SK-N-SH (cell line): ENCODE data around the gene POU6F2. TPM values are rescaled to one million over a fixed set of nuclear protein-coding genes. Genes with fewer than 3 reads are reported as not detected.

Source experiments
- CTCF ChIA-PET: fragments of 300-600, 350-600 bp; formaldehyde crosslinking; extraction: SDS; loops from one replicate; lab custom pipeline; 2021; lab: Yijun Ruan, JAX
- POLR2A ChIA-PET: fragments of 350-600 bp; sonication (Branson Sonifier 250); formaldehyde crosslinking; extraction: SDS; loops from one replicate; lab custom pipeline; 2020; ENCODE audit warnings: antibody characterized with exemption, inconsistent platforms; lab: Yijun Ruan, JAX
- DNase-seq: peaks from one replicate; pipeline ENCODE4 v3.0.0; 2012
- H2AFZ ChIP-seq: fragments of 200-600 bp; sonication (generic); 2 replicates; pipeline ENCODE4 v1.8.1; 2016; ENCODE audit warnings: antibody characterized with exemption, mild to moderate bottlenecking, low read depth
- H3F3A ChIP-seq: fragments of 200-600 bp; sonication (generic); replicated peaks from 2 replicates; pipeline ENCODE3; 2016; ENCODE audit warnings: antibody characterized with exemption, mild to moderate bottlenecking; ENCODE audit not compliant: insufficient read depth
- H3K27ac ChIP-seq, 2 experiments: fragments of 200-500 bp in 1 of 2; fragments of 200-600 bp in 1 of 2; sonication (Bioruptor generic) in 1 of 2; sonication (generic), shearing (Covaris generic) in 1 of 2; 2 replicates each; pipeline versions ENCODE4 v1.5.1 to v1.6.1; 2014 to 2016; ENCODE audit warnings: low read depth in 2 of 2, inconsistent platforms in 1 of 2, low read length in 1 of 2, mild to moderate bottlenecking in 1 of 2, mixed read lengths in 1 of 2
- H3K27me3 ChIP-seq: fragments of 200-600 bp; sonication (generic), shearing (Covaris generic); 2 replicates; pipeline ENCODE4 v1.6.1; 2016; ENCODE audit warnings: mixed run types; ENCODE audit not compliant: insufficient read depth
- H3K36me3 ChIP-seq, 2 experiments: fragments of 200-500 bp in 1 of 2; fragments of 200-600 bp in 1 of 2; sonication (Bioruptor generic) in 1 of 2; sonication (generic) in 1 of 2; replicated peaks in 1 of 2; 2 replicates each; pipeline versions ENCODE3 to v1.5.1; 2014 to 2016; ENCODE audit warnings: low read length in 1 of 2, mild to moderate bottlenecking in 1 of 2; ENCODE audit not compliant: insufficient read depth in 2 of 2, control insufficient read depth in 1 of 2
- H3K4me1 ChIP-seq, 2 experiments: fragments of 200-500 bp in 1 of 2; fragments of 200-600 bp in 1 of 2; sonication (Bioruptor generic) in 1 of 2; sonication (generic), shearing (Covaris generic) in 1 of 2; 2 replicates each; pipeline versions ENCODE4 v1.5.1 to v1.6.1; 2014 to 2016; ENCODE audit warnings: low read depth in 1 of 2, low read length in 1 of 2, mixed run types in 1 of 2; ENCODE audit not compliant: insufficient read depth in 2 of 2, control insufficient read depth in 1 of 2
- H3K4me2 ChIP-seq: fragments of 200-600 bp; sonication (generic), shearing (Covaris generic); 2 replicates; pipeline ENCODE4 v1.6.1; 2017; ENCODE audit warnings: mixed run types
- H3K4me3 ChIP-seq, 2 experiments: fragments of 200-500 bp in 1 of 2; fragments of 200-600 bp in 1 of 2; sonication (Bioruptor generic) in 1 of 2; sonication (generic), shearing (Covaris generic) in 1 of 2; 2 replicates each; pipeline versions ENCODE4 v1.5.1 to v1.8.1; 2014 to 2016; ENCODE audit warnings: low read depth in 2 of 2, inconsistent platforms in 1 of 2, low read length in 1 of 2, mild to moderate bottlenecking in 1 of 2, mixed read lengths in 1 of 2, moderate library complexity in 1 of 2
- H3K79me2 ChIP-seq: fragments of 200-600 bp; sonication (generic); 2 replicates; pipeline ENCODE4 v1.8.1; 2017; ENCODE audit warnings: mild to moderate bottlenecking; ENCODE audit not compliant: insufficient read depth
- H3K9ac ChIP-seq: fragments of 200-600 bp; sonication (generic); 2 replicates; pipeline ENCODE4 v1.6.1; 2017; ENCODE audit warnings: mixed run types
- H3K9me2 ChIP-seq: fragments of 200-600 bp; sonication (generic); 2 replicates; pipeline ENCODE4 v1.6.1; 2017; ENCODE audit warnings: mixed run types
- H3K9me3 ChIP-seq: fragments of 200-600 bp; sonication (generic); 2 replicates; pipeline ENCODE4 v1.6.1; 2017; ENCODE audit warnings: mixed run types, mild to moderate bottlenecking, moderate library complexity
- H4K20me1 ChIP-seq: fragments of 200-600 bp; sonication (generic); 2 replicates; pipeline ENCODE4 v1.6.1; 2017; ENCODE audit warnings: mild to moderate bottlenecking, mixed run types; ENCODE audit not compliant: insufficient read depth
- EP300 ChIP-seq, 2 experiments: IDR thresholded peaks; 2 replicates each; pipeline versions ENCODE4 v1.4.0 to v1.6.1; 2012; ENCODE audit warnings: borderline replicate concordance in 1 of 2, low read depth in 1 of 2, low read length in 1 of 2
- FOSL2 ChIP-seq: IDR thresholded peaks from 2 replicates; pipeline ENCODE4 v1.4.0; 2012; ENCODE audit warnings: low read depth, mild to moderate bottlenecking, moderate library complexity, borderline replicate concordance
- JUND ChIP-seq: IDR thresholded peaks from 2 replicates; pipeline ENCODE4 v1.4.0; 2012
- NFIC ChIP-seq: IDR thresholded peaks from 2 replicates; pipeline ENCODE4 v1.4.0; 2012; ENCODE audit warnings: borderline replicate concordance
- NRF1 ChIP-seq: IDR thresholded peaks from 2 replicates; pipeline ENCODE4 v1.6.1; 2012; ENCODE audit warnings: low read depth, mild to moderate bottlenecking, low read length
- RAD21 ChIP-seq: IDR thresholded peaks from 2 replicates; pipeline ENCODE4 v1.6.1; 2012; ENCODE audit warnings: mild to moderate bottlenecking, low read length
- RFX5 ChIP-seq: IDR thresholded peaks from 2 replicates; pipeline ENCODE4 v1.6.1; 2012; ENCODE audit warnings: mild to moderate bottlenecking, improper control_type of control experiment, low read length
- SIN3A ChIP-seq: IDR thresholded peaks from 2 replicates; pipeline ENCODE4 v1.6.1; 2012; ENCODE audit warnings: low read depth, mild to moderate bottlenecking, low read length, moderate library complexity, borderline replicate concordance
- SMC3 ChIP-seq: IDR thresholded peaks from 2 replicates; pipeline ENCODE4 v1.6.1; 2012; ENCODE audit warnings: low read depth, low read length, improper control_type of control experiment
- TEAD4 ChIP-seq: IDR thresholded peaks from 2 replicates; pipeline ENCODE4 v1.4.0; 2012; ENCODE audit warnings: mild to moderate bottlenecking, borderline replicate concordance; ENCODE audit not compliant: insufficient read depth
- YY1 ChIP-seq: IDR thresholded peaks from 2 replicates; pipeline ENCODE4 v1.4.0; 2012; ENCODE audit warnings: low read depth, mild to moderate bottlenecking
- WGBS: methylation state at CpG from one replicate; pipeline ENCODE4 v1.1.6; 2017; ENCODE audit warnings: low lambda C conversion rate; 5-methylcytosine and 5-hydroxymethylcytosine counted together
- polyA plus RNA-seq, 3 experiments: library from polyadenylated mRNA; depleted of rRNA; stranded (reverse); fragments of >200 nt; gene quantifications; 2 replicates each; pipeline ENCODE4 v1.2.3, GENCODE V29; 2012
- TF ChIP-seq, protein P1 (sequence below): IDR thresholded peaks from 2 replicates; pipeline ENCODE4 v1.4.0; 2012; ENCODE audit warnings: low read depth, borderline replicate concordance

Gene POU6F2
- polyA plus RNA-seq, 1 of the 3 experiments (the other 2 are of a cell fraction), result under 0.01 TPM

- Histone ChIP-seq H3K27me3 (peaks cover 5% of the 10 kb centered on the region; the same call in 1 of the 2 replicates), H3K36me3 (no peaks in the 10 kb centered on the region), H3K27ac (no peak overlapping the region), H4K20me1 (no peaks in the 10 kb centered on the region), H2AFZ (no peak overlapping the region), H3K4me2 (no peak overlapping the region), H3K9me2 (no peaks in the 10 kb centered on the region), H3K79me2 (no peaks in the 10 kb centered on the region), H3K9ac (no peak overlapping the region), H3F3A (no peaks in the 10 kb centered on the region), H3K9me3 (no peaks in the 10 kb centered on the region), H3K4me1 (no peaks in the 10 kb centered on the region), H3K4me3 (no peak overlapping the region)
- TF ChIP-seq SMC3 (no peak), JUND (no peak), RAD21 (no peak), RFX5 (no peak), TEAD4 (no peak), FOSL2 (no peak), EP300 (IDR thresholded peaks at IDR 0.05; ENCODE audit: borderline replicate concordance in 1 of 2, low read depth in 1 of 2, low read length in 1 of 2) (no peak), NFIC (no peak), SIN3A (no peak)
- TF ChIP-seq, protein P1, sequence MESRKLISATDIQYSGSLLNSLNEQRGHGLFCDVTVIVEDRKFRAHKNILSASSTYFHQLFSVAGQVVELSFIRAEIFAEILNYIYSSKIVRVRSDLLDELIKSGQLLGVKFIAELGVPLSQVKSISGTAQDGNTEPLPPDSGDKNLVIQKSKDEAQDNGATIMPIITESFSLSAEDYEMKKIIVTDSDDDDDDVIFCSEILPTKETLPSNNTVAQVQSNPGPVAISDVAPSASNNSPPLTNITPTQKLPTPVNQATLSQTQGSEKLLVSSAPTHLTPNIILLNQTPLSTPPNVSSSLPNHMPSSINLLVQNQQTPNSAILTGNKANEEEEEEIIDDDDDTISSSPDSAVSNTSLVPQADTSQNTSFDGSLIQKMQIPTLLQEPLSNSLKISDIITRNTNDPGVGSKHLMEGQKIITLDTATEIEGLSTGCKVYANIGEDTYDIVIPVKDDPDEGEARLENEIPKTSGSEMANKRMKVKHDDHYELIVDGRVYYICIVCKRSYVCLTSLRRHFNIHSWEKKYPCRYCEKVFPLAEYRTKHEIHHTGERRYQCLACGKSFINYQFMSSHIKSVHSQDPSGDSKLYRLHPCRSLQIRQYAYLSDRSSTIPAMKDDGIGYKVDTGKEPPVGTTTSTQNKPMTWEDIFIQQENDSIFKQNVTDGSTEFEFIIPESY, result no peak
- 97% methylated on average over 1 of the region's 1 CpG for WGBS
- ChIA-PET CTCF (no interaction called here), POLR2A (no interaction called here)
- DNase-seq, result no peak
Measured at GRCh38 chr7:38953227-38953626, 24.5 kb upstream of the POU6F2 start.

- POLR2A ChIA-PET, result no interaction called here
- Histone ChIP-seq H3K27me3 (peaks cover 5% of the 10 kb centered on the region; the same call in 1 of the 2 replicates), H3K9me3 (no peaks in the 10 kb centered on the region), H3K4me1 (no peaks in the 10 kb centered on the region), H3K9ac (no peak overlapping the region), H3K79me2 (no peaks in the 10 kb centered on the region), H3K36me3 (no peaks in the 10 kb centered on the region), H3K4me3 (no peak overlapping the region), H3K4me2 (no peak overlapping the region), H2AFZ (no peak overlapping the region), H3F3A (no peaks in the 10 kb centered on the region), H3K27ac (no peak overlapping the region), H4K20me1 (no peaks in the 10 kb centered on the region), H3K9me2 (no peaks in the 10 kb centered on the region)
- CTCF ChIA-PET, result no interaction called here
- WGBS, result 30% methylated on average over 4 of the region's 4 CpGs
- TF ChIP-seq RAD21, result no peak
- no peak for TF ChIP-seq FOSL2
- TF ChIP-seq JUND, result no peak
- no peak for TF ChIP-seq NRF1
- TF ChIP-seq SMC3, result no peak
- TF ChIP-seq YY1, result no peak
- DNase-seq, result no peak
Measured at GRCh38 chr7:38953971-38954370, 23.7 kb upstream of the POU6F2 start.
